Subcutaneous abdominal adipose tissue (tissue), 5 donors: ENCODE measurements around the gene KRTAP5-2.

Experiments used
- H3K27ac ChIP-seq: one replicate; pipeline ENCODE4 v1.7.0; 2013; ENCODE audit warnings: low read depth, mild to moderate bottlenecking, inconsistent platforms, low read length, moderate library complexity
- H3K27me3 ChIP-seq, 5 donors: one replicate each; pipeline ENCODE4 v1.7.0; 2013; ENCODE audit warnings: low read length in 5 of 5, inconsistent platforms in 1 of 5; ENCODE audit not compliant: control insufficient read depth in 5 of 5, insufficient read depth in 4 of 5
- H3K36me3 ChIP-seq, 5 donors: one replicate each; pipeline ENCODE4 v1.7.0; 2013; ENCODE audit warnings: low read length in 5 of 5; ENCODE audit not compliant: control insufficient read depth in 5 of 5, insufficient read depth in 5 of 5
- H3K4me1 ChIP-seq, 5 donors: one replicate each; pipeline ENCODE4 v1.7.0; 2013; ENCODE audit warnings: low read length in 5 of 5, mild to moderate bottlenecking in 3 of 5, moderate library complexity in 1 of 5; ENCODE audit not compliant: control insufficient read depth in 5 of 5, insufficient read depth in 5 of 5
- H3K4me3 ChIP-seq, 5 donors: one replicate each; pipeline ENCODE4 v1.7.0; 2013; ENCODE audit warnings: low read length in 5 of 5, low read depth in 1 of 5
- H3K9ac ChIP-seq, 5 donors: one replicate each; pipeline ENCODE4 v1.7.0; 2013; ENCODE audit warnings: low read length in 5 of 5, mild to moderate bottlenecking in 4 of 5, moderate library complexity in 3 of 5
- H3K9me3 ChIP-seq, 5 donors: one replicate each; pipeline ENCODE4 v1.7.0; 2013; ENCODE audit warnings: low read length in 5 of 5; ENCODE audit not compliant: control insufficient read depth in 5 of 5
- donor health status: healthy.
- donor health status: healthy.
- donor health status: healthy.
- donor health status: healthy.
- donor health status: healthy.

The KRTAP5-2 gene

DNA sequence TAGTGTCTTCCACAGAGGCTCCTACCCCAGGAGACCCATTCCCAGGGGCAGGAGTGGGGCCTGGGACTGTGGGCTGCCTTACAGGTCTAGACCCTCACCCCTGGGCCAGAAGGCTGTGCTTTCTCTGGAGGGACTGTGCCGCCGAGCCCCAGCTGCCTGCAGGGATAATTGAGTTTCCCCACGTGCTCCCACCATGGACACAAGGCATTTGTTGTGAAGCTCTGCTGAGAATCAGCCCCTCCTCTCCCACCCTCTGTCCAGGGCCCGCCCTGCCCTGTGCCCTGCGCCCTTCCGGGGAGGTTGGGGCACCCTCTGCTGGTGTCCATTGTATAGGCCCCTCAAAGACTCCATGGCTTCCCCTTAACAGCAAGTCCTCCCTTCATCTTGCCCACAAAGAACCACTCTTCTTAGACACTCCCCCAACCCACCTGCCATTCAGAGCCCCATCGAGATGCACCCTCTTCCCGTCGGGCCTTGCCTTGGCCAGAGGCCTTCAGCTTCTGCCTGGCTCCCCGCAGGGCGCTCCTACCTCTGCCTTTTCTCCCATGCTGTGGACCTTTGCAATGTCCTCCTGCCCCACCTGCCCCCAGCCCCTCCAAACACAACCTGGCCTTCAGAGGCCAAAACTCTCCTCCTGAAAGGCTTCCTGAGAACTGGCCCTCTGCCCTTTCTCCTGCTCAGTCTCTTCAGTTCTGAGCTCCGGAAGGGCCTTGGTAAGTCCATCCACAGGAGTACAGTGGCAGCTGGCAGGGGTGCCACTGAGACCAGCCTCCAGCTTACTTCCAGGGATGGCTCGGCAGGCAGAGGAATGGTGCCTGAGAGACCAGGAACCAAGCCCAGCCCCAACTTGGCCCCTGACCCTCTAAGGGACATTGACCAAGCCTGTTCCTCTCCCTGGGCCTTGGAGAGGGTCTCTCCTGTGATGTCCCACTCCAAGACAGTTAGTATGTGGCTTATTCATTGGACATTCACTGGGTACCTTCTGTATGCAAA is 48.5 kb downstream of the KRTAP5-2 start:
- H3K4me3 ChIP-seq, result no peak overlapping the region
- H3K4me1 ChIP-seq, result peaks cover 0 to 23% (median 19%) of the 10 kb centered on the region in 5 donors
- no peak overlapping the region for H3K9ac ChIP-seq
- H3K27ac ChIP-seq, result no peak overlapping the region
- H3K9me3 ChIP-seq, result no peaks in the 10 kb centered on the region
- no peaks in the 10 kb centered on the region for H3K36me3 ChIP-seq
- H3K27me3 ChIP-seq, result peaks cover 4 to 34% (median 18%) of the 10 kb centered on the region in 5 donors

DNA sequence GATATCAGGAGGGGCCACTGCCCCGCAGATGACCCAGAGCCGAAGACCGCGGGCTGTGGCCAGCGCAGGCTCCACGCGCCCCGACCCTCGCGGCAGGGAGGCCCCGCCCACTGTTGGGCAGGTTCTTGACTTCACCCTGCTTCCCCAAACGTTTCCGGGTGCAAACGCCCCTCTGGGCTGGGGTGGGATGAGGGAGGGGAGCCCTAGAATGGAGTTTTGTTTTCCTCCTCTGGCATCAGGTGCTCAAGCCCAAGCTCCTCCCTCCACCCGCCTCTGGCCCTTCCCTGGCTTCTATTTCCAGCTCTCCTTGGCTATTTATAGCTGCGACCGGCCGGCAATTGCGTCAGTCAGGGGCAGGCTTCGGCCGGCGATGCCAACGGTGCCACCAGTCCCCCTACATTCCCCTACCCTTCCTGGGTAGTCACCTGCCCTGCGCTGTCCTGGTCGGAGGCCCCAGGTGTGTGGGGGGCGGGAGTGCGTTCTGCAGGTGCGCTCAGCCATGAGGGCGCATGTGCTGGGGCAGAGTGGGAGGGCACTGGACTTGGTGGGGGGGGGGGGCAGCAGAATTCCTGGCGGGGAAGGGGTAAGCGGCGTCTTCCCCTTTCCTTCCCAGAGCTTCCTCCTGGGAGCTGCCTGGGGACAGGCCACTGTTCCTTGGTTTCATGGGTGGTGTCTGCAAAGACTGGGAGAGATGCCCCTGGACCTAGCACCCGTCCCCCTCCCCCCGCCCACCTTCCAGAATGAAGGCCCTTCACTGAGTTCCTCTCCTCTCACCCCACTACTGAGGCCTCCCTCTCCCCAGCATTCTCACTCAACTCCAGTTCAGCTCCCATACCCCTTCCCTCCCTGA is 49.6 kb downstream of the KRTAP5-2 start:
- Histone ChIP-seq H3K4me1 (peaks cover 0 to 23% (median 19%) of the 10 kb centered on the region in 5 donors), H3K36me3 (no peaks in the 10 kb centered on the region), H3K27me3 (peaks cover 11 to 45% (median 22%) of the 10 kb centered on the region in 5 donors), H3K9ac (no peak overlapping the region), H3K9me3 (no peaks in the 10 kb centered on the region), H3K4me3 (peak overlapping the region in 4 of 5 donors; percentile 22 to 54 (median 34)), H3K27ac (no peak overlapping the region)

DNA sequence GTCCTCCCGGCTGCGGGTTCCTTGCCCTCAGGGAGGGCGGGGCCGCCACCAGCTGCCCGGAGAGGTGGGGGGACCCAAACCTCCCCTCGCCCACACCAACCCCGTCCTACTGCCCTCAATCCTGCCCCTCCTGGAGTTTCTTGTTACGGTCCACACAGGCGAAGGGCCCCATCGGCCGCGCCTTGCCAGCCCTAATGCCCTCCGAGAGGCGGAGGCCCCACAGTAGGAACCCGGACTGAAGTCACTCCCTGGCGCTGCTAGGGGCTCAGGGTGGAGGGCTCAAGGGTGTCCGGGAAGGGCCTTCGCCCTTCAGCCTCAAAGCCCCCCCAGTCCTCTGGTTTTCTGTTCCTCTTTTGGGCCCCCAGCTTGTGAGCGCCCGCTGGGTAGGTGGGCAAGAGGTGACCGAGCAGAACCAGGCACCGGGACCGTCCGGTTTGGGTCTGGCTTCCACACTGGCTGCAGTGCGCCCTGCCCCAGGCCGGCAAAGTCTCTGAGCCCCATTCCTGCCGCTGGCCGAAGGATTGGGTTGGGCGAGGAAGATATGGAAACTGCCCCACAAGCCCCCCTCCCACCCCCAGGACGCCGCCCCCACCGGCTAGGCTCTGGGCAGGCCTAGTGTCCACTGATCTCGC is 50.5 kb downstream of the KRTAP5-2 start:
- no peak overlapping the region for H3K9ac ChIP-seq
- peaks cover 0 to 23% (median 19%) of the 10 kb centered on the region in 5 donors for H3K4me1 ChIP-seq
- no peaks in the 10 kb centered on the region for H3K36me3 ChIP-seq
- peaks cover 12 to 47% (median 24%) of the 10 kb centered on the region in 5 donors for H3K27me3 ChIP-seq
- H3K9me3 ChIP-seq, result no peaks in the 10 kb centered on the region
- no peak overlapping the region for H3K27ac ChIP-seq
- H3K4me3 ChIP-seq, result peak overlapping the region in 2 of 5 donors; percentile 22 to 58
